ENCODE measurements around the gene PLEKHS1.

Gene PLEKHS1

DNA sequence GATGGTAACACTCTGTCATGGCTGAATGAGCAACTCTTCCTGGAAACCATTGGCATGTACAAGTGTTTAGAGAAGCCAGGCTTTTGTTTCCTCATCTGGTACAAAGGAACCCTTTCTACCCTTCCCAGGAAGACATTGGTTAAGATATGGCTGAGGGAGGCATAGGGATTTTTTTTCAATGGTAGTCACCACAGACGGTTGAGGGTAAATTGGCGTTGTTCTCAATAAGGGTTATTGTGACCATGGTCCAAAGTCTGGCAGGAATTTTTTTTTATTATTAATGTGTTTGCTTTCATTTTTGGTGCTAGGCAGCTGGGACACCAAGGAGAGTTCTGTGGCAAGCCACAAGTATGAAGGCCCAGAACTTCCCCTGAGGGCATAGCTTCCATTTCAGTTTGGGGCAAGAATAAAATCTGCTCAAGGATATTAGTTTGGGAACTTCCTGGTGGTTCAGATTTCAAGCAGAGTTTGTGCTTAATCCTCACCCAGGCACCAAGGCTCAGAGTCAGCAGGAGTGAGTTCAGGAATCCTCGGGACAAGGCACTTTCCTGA lies at the start of gene PLEKHS1:
Gene PLEKHS1, plus strand, starts transcription at position 502 of the 552 bp plus-strand sequence. CDS start 3,596 bp downstream, outside the sequence.
- in situ Hi-C loops (cut with HindIII; ENCODE audit: low pct_ligation_motif_present, low sequenced_read_pairs) = no loop called here
- Histone ChIP-seq H3K27ac (no peak within 1 kb of the TSS), H3K36me3 (replicated peaks) (no peaks in the 10 kb centered on the region), H3K4me3 (ENCODE audit: low read depth, low read length) (no peak within 1 kb of the TSS), H3K27me3 (replicated peaks) (no peaks in the 10 kb centered on the region)
- TF ChIP-seq, protein P1, sequence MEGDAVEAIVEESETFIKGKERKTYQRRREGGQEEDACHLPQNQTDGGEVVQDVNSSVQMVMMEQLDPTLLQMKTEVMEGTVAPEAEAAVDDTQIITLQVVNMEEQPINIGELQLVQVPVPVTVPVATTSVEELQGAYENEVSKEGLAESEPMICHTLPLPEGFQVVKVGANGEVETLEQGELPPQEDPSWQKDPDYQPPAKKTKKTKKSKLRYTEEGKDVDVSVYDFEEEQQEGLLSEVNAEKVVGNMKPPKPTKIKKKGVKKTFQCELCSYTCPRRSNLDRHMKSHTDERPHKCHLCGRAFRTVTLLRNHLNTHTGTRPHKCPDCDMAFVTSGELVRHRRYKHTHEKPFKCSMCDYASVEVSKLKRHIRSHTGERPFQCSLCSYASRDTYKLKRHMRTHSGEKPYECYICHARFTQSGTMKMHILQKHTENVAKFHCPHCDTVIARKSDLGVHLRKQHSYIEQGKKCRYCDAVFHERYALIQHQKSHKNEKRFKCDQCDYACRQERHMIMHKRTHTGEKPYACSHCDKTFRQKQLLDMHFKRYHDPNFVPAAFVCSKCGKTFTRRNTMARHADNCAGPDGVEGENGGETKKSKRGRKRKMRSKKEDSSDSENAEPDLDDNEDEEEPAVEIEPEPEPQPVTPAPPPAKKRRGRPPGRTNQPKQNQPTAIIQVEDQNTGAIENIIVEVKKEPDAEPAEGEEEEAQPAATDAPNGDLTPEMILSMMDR (IDR thresholded peaks at IDR 0.05; ENCODE audit: low read depth, low read length, missing control alignments) = no peak
- DNase-seq = no peak

DNA sequence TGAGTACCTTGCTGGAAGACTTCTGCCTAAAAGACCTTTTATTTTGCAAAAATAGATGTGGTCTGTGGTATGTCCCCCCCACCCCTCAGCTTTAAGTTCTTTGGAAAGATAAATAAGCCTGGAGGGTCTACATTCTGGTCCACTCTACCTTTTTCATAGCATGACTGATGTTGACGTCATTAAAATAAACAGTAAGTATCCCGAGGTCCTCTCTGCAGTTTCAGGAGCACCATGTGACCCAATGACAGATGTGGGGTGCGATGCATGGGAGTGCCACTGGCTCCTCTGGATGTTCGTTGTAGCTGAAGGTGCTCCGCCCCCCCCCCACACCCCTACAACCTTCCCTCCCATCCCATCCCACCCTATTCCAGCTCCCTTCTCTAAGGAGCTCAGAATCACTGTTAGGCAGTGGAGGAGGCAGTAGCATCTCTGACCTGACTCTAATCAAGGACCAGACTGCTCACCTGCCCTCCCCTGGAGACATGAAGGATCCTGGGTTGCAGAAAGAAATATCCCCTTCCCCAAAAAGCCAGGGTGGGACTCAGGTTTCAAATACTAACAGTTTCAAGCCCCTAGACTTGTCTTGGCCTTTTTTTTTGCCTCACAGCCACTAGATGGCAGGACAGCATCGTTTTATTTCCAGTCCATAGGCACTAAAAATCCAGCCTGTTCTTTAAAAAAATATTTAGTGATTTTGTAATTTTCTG lies 46.7 kb upstream of the PLEKHS1 start:
- H3K4me3 ChIP-seq (ENCODE audit: low read depth, low read length) = no peak overlapping the region
- H3K27me3 ChIP-seq (replicated peaks) = no peaks in the 10 kb centered on the region
- H3K36me3 ChIP-seq (replicated peaks) = peaks cover 3% of the 10 kb centered on the region
- in situ Hi-C loops (cut with HindIII; ENCODE audit: low pct_ligation_motif_present, low sequenced_read_pairs) = no loop called here
- TF ChIP-seq, protein P1 (IDR thresholded peaks at IDR 0.05; ENCODE audit: low read depth, low read length, missing control alignments) = peak; percentile 78
- no peak overlapping the region for H3K27ac ChIP-seq
- peak; percentile 18 for DNase-seq

DNA sequence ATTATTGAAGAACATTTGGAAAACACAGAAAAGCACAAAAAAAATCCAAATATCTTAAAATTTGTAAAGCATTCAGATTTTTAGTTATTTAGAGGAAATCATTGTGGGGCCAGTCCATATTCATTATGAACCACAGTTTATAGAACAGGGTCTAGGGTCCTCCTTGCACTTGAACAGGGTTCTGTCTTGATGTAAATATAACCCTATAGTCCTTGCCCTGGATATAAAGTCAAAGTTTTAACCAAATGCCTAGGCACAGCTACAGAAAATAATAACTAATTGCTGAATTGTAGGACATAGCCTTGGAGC lies 46.2 kb upstream of the PLEKHS1 start:
- H3K4me3 ChIP-seq (ENCODE audit: low read depth, low read length) = no peak overlapping the region
- H3K27me3 ChIP-seq (replicated peaks) = no peaks in the 10 kb centered on the region
- H3K27ac ChIP-seq = no peak overlapping the region
- peaks cover 3% of the 10 kb centered on the region for H3K36me3 ChIP-seq (replicated peaks)
- TF ChIP-seq, protein P1 (IDR thresholded peaks at IDR 0.05; ENCODE audit: low read depth, low read length, missing control alignments) = no peak
- in situ Hi-C loops (cut with HindIII; ENCODE audit: low pct_ligation_motif_present, low sequenced_read_pairs) = no loop called here
- DNase-seq = no peak

DNA sequence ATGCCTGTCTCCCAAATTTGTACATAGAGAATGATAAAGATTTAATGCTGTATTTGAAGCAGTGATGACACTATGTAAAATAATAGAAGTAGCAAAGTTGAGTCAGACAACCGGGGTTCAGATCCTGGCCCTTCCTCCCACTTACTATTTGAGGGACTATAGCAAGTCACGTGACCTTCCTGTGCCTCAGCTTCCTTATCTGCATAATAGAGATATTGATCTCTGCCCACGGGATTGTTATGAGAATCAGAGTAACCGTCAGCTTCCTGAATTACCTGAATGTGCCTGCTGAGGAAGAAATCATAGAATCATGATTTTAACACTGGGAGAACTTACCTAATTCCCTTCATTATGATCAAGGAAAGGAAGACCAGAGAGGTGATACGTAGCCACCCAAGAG lies 44.9 kb upstream of the PLEKHS1 start:
- DNase-seq = no peak

GRCh38 chr10:113708640-113709039 lies 42.8 kb upstream of the PLEKHS1 start:
- TF ChIP-seq, protein P1 (IDR thresholded peaks at IDR 0.05; ENCODE audit: low read depth, low read length, missing control alignments) = no peak
- Histone ChIP-seq H3K27me3 (replicated peaks) (no peaks in the 10 kb centered on the region), H3K27ac (no peak overlapping the region), H3K36me3 (replicated peaks) (no peaks in the 10 kb centered on the region), H3K4me3 (ENCODE audit: low read depth, low read length) (no peak overlapping the region)
- no peak for DNase-seq
- in situ Hi-C loops (cut with HindIII; ENCODE audit: low pct_ligation_motif_present, low sequenced_read_pairs) = no loop called here

More for the DNA sequence above, 44.9 kb upstream of the PLEKHS1 start:
- in situ Hi-C loops (cut with HindIII; ENCODE audit: low pct_ligation_motif_present, low sequenced_read_pairs) = no loop called here
- Histone ChIP-seq H3K4me3 (ENCODE audit: low read depth, low read length) (no peak overlapping the region), H3K27ac (no peak overlapping the region), H3K36me3 (replicated peaks) (no peaks in the 10 kb centered on the region), H3K27me3 (replicated peaks) (no peaks in the 10 kb centered on the region)
- TF ChIP-seq, protein P1 (IDR thresholded peaks at IDR 0.05; ENCODE audit: low read depth, low read length, missing control alignments) = no peak

Data from brain microvascular endothelial cell (primary cell).